K562 (cell line): Measurements from ENCODE around the gene ATP9A. TPM values are rescaled to one million over a fixed set of nuclear protein-coding genes. Genes with fewer than 3 reads are reported as not detected.

Experiments used
- BHLHE40 ChIP-seq: IDR thresholded peaks from 2 replicates; pipeline ENCODE4 v1.6.1; 2011; ENCODE audit warnings: low read length, improper control_type of control experiment
- CHD7 ChIP-seq: fragments of 200-600 bp; sonication (generic); IDR thresholded peaks from one replicate; pipeline ENCODE4 v1.6.1; 2012; ENCODE audit warnings: mild to moderate bottlenecking, low read depth, low read length, inconsistent platforms
- HLTF ChIP-seq: fragments of 450-650 bp; IDR thresholded peaks from 2 replicates; pipeline ENCODE4 v1.6.1; 2016
- MAX ChIP-seq: sonication (generic); formaldehyde crosslinking; IDR thresholded peaks from 2 replicates; pipeline ENCODE4 v1.9.0; 2022; ENCODE audit warnings: mild to moderate bottlenecking, missing genetic modification reagents
- MYC ChIP-seq, 2 experiments: fragments of 250-450 bp in 1 of 2; sonication (Bioruptor Pico) in 1 of 2; IDR thresholded peaks; 2 replicates each; pipeline versions ENCODE4 v1.5.1 to v1.6.1; 2012 to 2021; ENCODE audit warnings: low read depth in 2 of 2, borderline replicate concordance in 1 of 2, improper control_type of control experiment in 1 of 2, low read length in 1 of 2, mild to moderate bottlenecking in 1 of 2, moderate library complexity in 1 of 2
- NFE2 ChIP-seq: IDR thresholded peaks from 2 replicates; pipeline ENCODE4 v1.6.1; 2014; ENCODE audit warnings: antibody characterized with exemption, low read depth
- NR1H2 ChIP-seq: sonication (generic); formaldehyde crosslinking; IDR thresholded peaks from 2 replicates; pipeline ENCODE4 v1.4.0; 2020; ENCODE audit warnings: mild to moderate bottlenecking, missing genetic modification reagents
- NUFIP1 ChIP-seq: fragments of 450-650 bp; IDR thresholded peaks from 2 replicates; pipeline ENCODE4 v1.6.1; 2018; ENCODE audit not compliant: partially characterized antibody
- RAD21 ChIP-seq, 2 experiments: fragments of 250-450 bp in 1 of 2; fragments of 450-650 bp in 1 of 2; sonication (Bioruptor Pico) in 1 of 2; formaldehyde crosslinking in 1 of 2; IDR thresholded peaks in 1 of 2; conservative IDR thresholded peaks in 1 of 2; 2 replicates each; pipeline versions ENCODE4 v1.4.0 to v1.8.0; 2020 to 2022; ENCODE audit warnings: mild to moderate bottlenecking in 2 of 2, moderate library complexity in 1 of 2
- TBL1XR1 ChIP-seq, 2 experiments: IDR thresholded peaks; 2 replicates each; pipeline ENCODE4 v1.6.1; 2012; ENCODE audit warnings: improper control_type of control experiment in 2 of 2, low read length in 2 of 2, mild to moderate bottlenecking in 1 of 2
- ZNF512 ChIP-seq: IDR thresholded peaks from 2 replicates; pipeline ENCODE4 v1.6.1; 2016; ENCODE audit warnings: missing genetic modification characterization, missing compliant biosample characterization
- ZNF764 ChIP-seq: fragments of 250-450 bp; sonication (Bioruptor Pico); IDR thresholded peaks from 2 replicates; pipeline ENCODE4 v1.4.0; 2020; ENCODE audit warnings: low read depth, mild to moderate bottlenecking, moderate library complexity
- polyA plus RNA-seq, 8 experiments: library from polyadenylated mRNA; depleted of rRNA in 4 of 8; stranded (reverse) in 5 of 8; unstranded in 3 of 8; fragments of >200 nt; fragmentation: Nextera tagmentation in 2 of 8; fragmentation: Illumina TruSeq in 1 of 8; extraction: Ambion mirVana in 2 of 8; extraction: Trizol in 1 of 8; gene quantifications; 2 replicates each; pipeline versions ENCODE4 v1.2.1 to v1.2.3, GENCODE V29; 2011 to 2014; ENCODE audit warnings: inconsistent platforms in 1 of 8, missing spikeins in 1 of 8
- total RNA-seq, 7 experiments: library from RNA; depleted of rRNA in 6 of 7; stranded (reverse); fragments of >200 nt in 6 of 7; fragmentation: Illumina TruSeq in 2 of 7; extraction: Trizol in 2 of 7; gene quantifications; 2 replicates each; pipeline versions ENCODE4 v1.2.1 to v1.2.3, GENCODE V29; 2011 to 2021; ENCODE audit warnings: low replicate concordance in 1 of 7
- TF ChIP-seq, protein P1 (sequence below): fragments of 200-800 bp; sonication (Bioruptor generic); IDR thresholded peaks from 2 replicates; pipeline ENCODE4 v1.6.1; 2017; ENCODE audit warnings: missing genetic modification characterization, missing compliant biosample characterization

ATP9A gene
- total and polyA plus RNA-seq, 9 of the 15 experiments (the other 6 are each of a cell fraction or from before 2014, with no cell fraction given), result 0.18 to 0.62 (median 0.29) TPM

DNA sequence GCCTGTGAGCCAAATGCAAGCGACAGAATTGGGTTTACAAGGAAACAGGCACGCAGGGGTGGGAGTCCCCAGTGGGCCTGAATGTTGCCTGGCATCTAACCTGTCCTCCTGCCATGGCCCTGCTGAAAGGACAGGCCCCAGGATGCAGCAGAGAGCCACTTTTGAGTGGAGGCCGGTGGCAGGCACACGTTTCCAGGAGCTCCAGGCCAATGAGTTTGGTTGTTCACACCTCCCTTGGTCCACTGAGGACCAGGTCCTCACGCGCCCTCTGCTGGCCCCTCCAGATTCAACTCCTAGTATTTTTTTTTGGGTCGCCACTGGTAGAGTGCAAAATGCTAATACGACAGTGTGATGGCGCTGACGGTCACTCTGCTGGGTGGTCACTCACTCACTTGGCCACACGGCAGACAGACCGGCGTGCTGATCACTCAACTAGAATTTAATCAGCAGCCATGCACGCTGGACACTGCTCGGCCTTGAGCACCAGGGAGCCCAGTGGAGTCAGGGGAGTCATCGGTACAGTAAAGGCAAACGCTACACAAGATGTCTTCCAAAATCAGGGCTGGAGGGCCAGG lies 143.9 kb downstream of the ATP9A start (continued):
- TF ChIP-seq MAX (CRISPR knock-in tag) (peak; percentile 73), RAD21 (CRISPR knock-in tag; conservative IDR thresholded peaks at IDR 0.05 in 1 of 2, IDR thresholded peaks at IDR 0.05 in 1 of 2) (peak; percentile 74 to 84), CHD7 (no peak), NR1H2 (CRISPR knock-in tag) (no peak), ZNF764 (CRISPR knock-in tag) (no peak), NFE2 (no peak), MYC (IDR thresholded peaks at IDR 0.05; ENCODE audit: low read depth, low read length) (no peak), MYC (CRISPR knock-in tag; IDR thresholded peaks at IDR 0.05; ENCODE audit: borderline replicate concordance, low read depth) (no peak), HLTF (no peak), NUFIP1 (no peak), BHLHE40 (0 out of 2 replicates have a peak, but pooled peaks have one; percentile 13), ZNF512 (no peak), TBL1XR1 (IDR thresholded peaks at IDR 0.05; ENCODE audit: low read length in 2 of 2) (no peak)
- TF ChIP-seq, protein P1, sequence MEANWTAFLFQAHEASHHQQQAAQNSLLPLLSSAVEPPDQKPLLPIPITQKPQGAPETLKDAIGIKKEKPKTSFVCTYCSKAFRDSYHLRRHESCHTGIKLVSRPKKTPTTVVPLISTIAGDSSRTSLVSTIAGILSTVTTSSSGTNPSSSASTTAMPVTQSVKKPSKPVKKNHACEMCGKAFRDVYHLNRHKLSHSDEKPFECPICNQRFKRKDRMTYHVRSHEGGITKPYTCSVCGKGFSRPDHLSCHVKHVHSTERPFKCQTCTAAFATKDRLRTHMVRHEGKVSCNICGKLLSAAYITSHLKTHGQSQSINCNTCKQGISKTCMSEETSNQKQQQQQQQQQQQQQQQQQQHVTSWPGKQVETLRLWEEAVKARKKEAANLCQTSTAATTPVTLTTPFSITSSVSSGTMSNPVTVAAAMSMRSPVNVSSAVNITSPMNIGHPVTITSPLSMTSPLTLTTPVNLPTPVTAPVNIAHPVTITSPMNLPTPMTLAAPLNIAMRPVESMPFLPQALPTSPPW, result no peak
